ENCODE results near the gene RPS2. TPM values are rescaled to one million over a fixed set of nuclear protein-coding genes. Genes with fewer than 3 reads are reported as not detected.

The RPS2 gene
- total and polyA plus RNA-seq, 2 donors (not counting 1 experiment from before 2014, with no cell fraction given), result 3,261 to 6,138 TPM

DNA sequence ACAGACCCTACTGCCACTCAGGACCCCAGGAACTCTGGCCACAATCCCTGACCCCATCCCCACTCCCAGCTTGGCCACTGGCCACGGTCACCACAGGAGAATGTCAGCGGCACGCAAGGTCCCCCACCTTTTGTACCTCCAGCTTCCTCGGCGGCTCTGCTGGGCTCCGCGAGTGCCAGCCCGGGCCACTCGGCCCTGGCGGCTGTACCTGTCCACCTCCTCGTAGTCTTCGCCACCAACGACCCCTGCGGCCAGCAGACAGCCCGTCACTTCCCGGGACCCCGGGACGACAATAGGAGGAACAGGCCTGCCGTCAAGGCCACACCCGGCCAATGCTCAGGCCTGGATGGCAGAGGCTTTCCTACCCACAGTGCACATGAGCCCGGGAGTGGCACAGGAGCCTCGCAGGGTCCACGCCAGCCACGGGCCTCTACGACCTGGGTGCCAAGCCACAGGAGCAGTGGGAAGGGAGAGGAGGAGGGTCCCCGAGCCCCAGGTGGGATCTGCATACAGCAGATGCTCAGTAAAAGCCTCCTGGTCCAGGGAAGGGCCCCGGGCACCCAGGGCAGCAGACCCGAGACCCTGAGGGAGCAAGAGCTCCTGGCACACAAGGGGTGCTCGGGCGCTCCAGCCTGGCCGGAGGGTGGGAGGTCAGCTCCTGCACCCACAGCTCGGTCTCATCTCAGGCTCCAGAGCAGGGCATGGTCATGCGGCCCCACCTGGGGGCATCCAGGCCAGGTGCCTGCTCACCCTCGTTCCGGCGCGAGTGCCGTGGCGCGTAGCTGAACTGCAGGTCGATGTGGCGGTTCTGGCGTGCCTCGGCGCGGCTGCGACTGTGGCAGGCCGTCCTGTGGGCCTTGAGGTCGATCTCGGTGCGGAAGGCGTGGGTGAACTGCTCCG lies 37.1 kb upstream of the RPS2 start:
- no peak for ATAC-seq (ENCODE audit: low read depth)
- Histone ChIP-seq H3K36me3 (replicated peaks in 1 of 2; ENCODE audit: control extremely low read depth in 1 of 2, control insufficient read depth in 1 of 2, extremely low read depth in 1 of 2, insufficient read depth in 2 of 2, low read length in 1 of 2) (peaks cover 0 to 49% of the 10 kb centered on the region in 2 experiments), H3K27ac (ENCODE audit: low read length in 2 of 2) (no peak overlapping the region), H3K4me2 (replicated peaks; ENCODE audit: low read depth, low read length, poor library complexity, severe bottlenecking) (no peak overlapping the region), H3K79me2 (ENCODE audit: control insufficient read depth, insufficient read depth, low read length) (peaks cover 45% of the 10 kb centered on the region), H3K4me3 (ENCODE audit: control extremely low read depth in 1 of 5, extremely low read depth in 1 of 5, insufficient read depth in 1 of 5, low read depth in 2 of 5, low read length in 4 of 5) (no peak overlapping the region), H3K4me1 (ENCODE audit: control insufficient read depth in 2 of 2, insufficient read depth in 2 of 2, low read length in 2 of 2) (peaks cover 12 to 21% of the 10 kb centered on the region in 2 donors), H3K9me3 (ENCODE audit: control extremely low read depth in 1 of 3, control insufficient read depth in 2 of 3, insufficient read depth in 1 of 3, low read length in 2 of 3) (no peaks in the 10 kb centered on the region), H3K27me3 (replicated peaks in 1 of 4; ENCODE audit: control extremely low read depth in 1 of 4, control insufficient read depth in 3 of 4, insufficient read depth in 4 of 4, low read length in 3 of 4) (no peaks in the 10 kb centered on the region), H2AFZ (ENCODE audit: insufficient read depth, low read depth, low read length, poor library complexity, severe bottlenecking) (no peak overlapping the region), H3K9ac (ENCODE audit: low read length) (no peak overlapping the region), H4K20me1 (ENCODE audit: control insufficient read depth, insufficient read depth, low read length, poor library complexity, severe bottlenecking) (peaks cover 63% of the 10 kb centered on the region)
- no peak for DNase-seq
- Mint-ChIP-seq H3K27me3 (no peaks in the 10 kb centered on the region), H3K9me3 (ENCODE audit: insufficient read depth) (no peaks in the 10 kb centered on the region), H3K4me3 (no peak overlapping the region), H3K4me1 (peaks cover 20% of the 10 kb centered on the region), H3K27ac (no peak overlapping the region)
- intact Hi-C loops (cut with micrococcal nuclease), result no loop called here
- no peak for TF ChIP-seq EZH2 (IDR thresholded peaks at IDR 0.05; ENCODE audit: borderline replicate concordance, insufficient read depth, low read depth, low read length, poor library complexity, severe bottlenecking)
- no peak for TF ChIP-seq CTCF (IDR thresholded peaks at IDR 0.05)
- ChIA-PET CTCF (interaction anchor here (4.9 kb wide), 1 partner anchor 139 kb away, joined by 46 read pairs; no protein-coding TSS in a partner anchor), POLR2A (interaction anchor here (0.6 kb wide), 1 partner anchor 10 kb away, joined by 5 read pairs; no protein-coding TSS in a partner anchor)
- 98% methylated on average over 50 of the region's 53 CpGs for WGBS (ENCODE audit: insufficient coverage)

DNA sequence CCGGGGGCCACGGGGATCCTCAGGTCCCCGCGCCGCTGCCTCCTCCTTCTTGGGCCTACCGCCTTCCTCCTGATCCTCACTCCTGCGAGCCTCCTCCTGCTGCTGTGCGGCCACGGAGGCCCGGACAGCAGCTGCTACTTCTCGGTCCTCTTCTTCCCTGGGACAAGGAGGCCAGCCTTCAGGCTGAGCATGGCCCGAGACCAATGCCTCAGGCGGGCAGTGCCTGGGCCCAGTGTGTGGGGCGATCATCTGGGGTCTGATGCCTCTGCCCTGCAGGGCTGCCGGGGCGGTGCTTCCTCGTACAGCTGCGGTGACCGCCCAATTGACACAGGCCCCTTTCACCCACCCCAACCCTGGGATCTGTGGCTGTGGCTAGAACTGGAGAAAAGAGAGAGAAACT lies 36.4 kb upstream of the RPS2 start:
- Histone ChIP-seq H3K79me2 (ENCODE audit: control insufficient read depth, insufficient read depth, low read length) (peaks cover 38% of the 10 kb centered on the region), H3K27ac (ENCODE audit: low read length in 2 of 2) (no peak overlapping the region)
- intact Hi-C loops (cut with micrococcal nuclease), result no loop called here

More for the DNA sequence above, 36.4 kb upstream of the RPS2 start:
- Mint-ChIP-seq H3K27ac (no peak overlapping the region), H3K27me3 (no peaks in the 10 kb centered on the region), H3K4me3 (no peak overlapping the region), H3K9me3 (ENCODE audit: insufficient read depth) (no peaks in the 10 kb centered on the region), H3K4me1 (peaks cover 16% of the 10 kb centered on the region)
- TF ChIP-seq CTCF (IDR thresholded peaks at IDR 0.05) (no peak), EZH2 (IDR thresholded peaks at IDR 0.05; ENCODE audit: borderline replicate concordance, insufficient read depth, low read depth, low read length, poor library complexity, severe bottlenecking) (no peak)
- Histone ChIP-seq H3K9me3 (ENCODE audit: control extremely low read depth in 1 of 3, control insufficient read depth in 2 of 3, insufficient read depth in 1 of 3, low read length in 2 of 3) (no peaks in the 10 kb centered on the region), H3K4me1 (ENCODE audit: control insufficient read depth in 2 of 2, insufficient read depth in 2 of 2, low read length in 2 of 2) (peaks cover 12 to 19% of the 10 kb centered on the region in 2 donors), H2AFZ (ENCODE audit: insufficient read depth, low read depth, low read length, poor library complexity, severe bottlenecking) (no peak overlapping the region), H3K27me3 (replicated peaks in 1 of 4; ENCODE audit: control extremely low read depth in 1 of 4, control insufficient read depth in 3 of 4, insufficient read depth in 4 of 4, low read length in 3 of 4) (no peaks in the 10 kb centered on the region), H4K20me1 (ENCODE audit: control insufficient read depth, insufficient read depth, low read length, poor library complexity, severe bottlenecking) (peaks cover 56% of the 10 kb centered on the region), H3K9ac (ENCODE audit: low read length) (no peak overlapping the region), H3K4me3 (ENCODE audit: control extremely low read depth in 1 of 5, extremely low read depth in 1 of 5, insufficient read depth in 1 of 5, low read depth in 2 of 5, low read length in 4 of 5) (no peak overlapping the region), H3K36me3 (replicated peaks in 1 of 2; ENCODE audit: control extremely low read depth in 1 of 2, control insufficient read depth in 1 of 2, extremely low read depth in 1 of 2, insufficient read depth in 2 of 2, low read length in 1 of 2) (peaks cover 0 to 49% of the 10 kb centered on the region in 2 experiments), H3K4me2 (replicated peaks; ENCODE audit: low read depth, low read length, poor library complexity, severe bottlenecking) (no peak overlapping the region)
- POLR2A ChIA-PET, result no interaction called here
- ATAC-seq (ENCODE audit: low read depth), result no peak
- CTCF ChIA-PET, result interaction anchor here (1.1 kb wide), 1 partner anchor 500 kb away, joined by 3 read pairs; no protein-coding TSS in a partner anchor
- WGBS (ENCODE audit: insufficient coverage), result 98% methylated on average over 14 of the region's 19 CpGs
- no peak for DNase-seq
